Endodermal cell (in vitro differentiated cells): ENCODE data around the gene CTNND2. TPM values are rescaled to one million over a fixed set of nuclear protein-coding genes. Genes with fewer than 3 reads are reported as not detected.
A peak's percentile ranks its signal among the peaks of the same experiment; 100 is the strongest.

ENCODE experiments used
- DNase-seq: peaks from one replicate; pipeline ENCODE4 v3.0.0-alpha.2; 2017
- H3K27ac ChIP-seq: 2 replicates; pipeline ENCODE4 v1.5.1; 2013; ENCODE audit warnings: mild to moderate bottlenecking, low read depth, low read length, moderate library complexity
- H3K27me3 ChIP-seq: 2 replicates; pipeline ENCODE4 v1.6.1; 2013; ENCODE audit warnings: mild to moderate bottlenecking, low read length, moderate library complexity; ENCODE audit not compliant: insufficient read depth, control insufficient read depth, poor library complexity, severe bottlenecking
- H3K36me3 ChIP-seq: 2 replicates; pipeline ENCODE4 v1.7.0; 2013; ENCODE audit warnings: mild to moderate bottlenecking, low read length, moderate library complexity; ENCODE audit not compliant: control insufficient read depth, insufficient read depth
- H3K4me1 ChIP-seq: one replicate; pipeline ENCODE4 v1.7.0; 2013; ENCODE audit warnings: low read length; ENCODE audit not compliant: control insufficient read depth, insufficient read depth
- H3K4me3 ChIP-seq: 2 replicates; pipeline ENCODE4 v1.5.1; 2013; ENCODE audit warnings: mild to moderate bottlenecking, low read length, moderate library complexity
- H3K9ac ChIP-seq: 2 replicates; pipeline ENCODE4 v1.6.1; 2013; ENCODE audit warnings: mild to moderate bottlenecking, low read length, moderate library complexity; ENCODE audit not compliant: poor library complexity, severe bottlenecking; ENCODE audit errors: extremely low read depth
- H3K9me3 ChIP-seq: 2 replicates; pipeline ENCODE4 v1.6.1; 2013; ENCODE audit warnings: mild to moderate bottlenecking, low read length, moderate library complexity; ENCODE audit not compliant: control insufficient read depth
- H3K27ac Mint-ChIP-seq: 2 replicates; pipeline ENCODE4 v1.8.0; 2020; ENCODE audit warnings: mixed read lengths
- H3K27me3 Mint-ChIP-seq: 2 replicates; pipeline ENCODE4 v1.8.0; 2021; ENCODE audit warnings: mild to moderate bottlenecking, mixed read lengths; ENCODE audit not compliant: insufficient read depth
- H3K36me3 Mint-ChIP-seq: 2 replicates; pipeline ENCODE4 v1.8.0; 2020; ENCODE audit warnings: low read depth, mixed read lengths
- H3K4me1 Mint-ChIP-seq: 2 replicates; pipeline ENCODE4 v1.8.0; 2020; ENCODE audit warnings: mixed read lengths
- H3K4me3 Mint-ChIP-seq: 2 replicates; pipeline ENCODE4 v1.8.0; 2020; ENCODE audit warnings: mild to moderate bottlenecking, moderate library complexity, mixed read lengths
- H3K9me3 Mint-ChIP-seq: 2 replicates; pipeline ENCODE4 v1.8.0; 2020; ENCODE audit warnings: mild to moderate bottlenecking, mixed read lengths
- WGBS, 2 experiments: methylation state at CpG; one replicate each; pipeline versions ENCODE4 v1.1.5 to v1.1.7; 2013; ENCODE audit warnings: missing lambda C conversion rate in 2 of 2, mixed read lengths in 1 of 2; ENCODE audit not compliant: insufficient coverage in 1 of 2, insufficient read length in 1 of 2; 5-methylcytosine and 5-hydroxymethylcytosine counted together
- total RNA-seq, 2 donors: library from RNA; stranded (reverse); fragmentation: NEBNext Ultra II Directional in 1 of 2; extraction: Animal tissue kit (Norgen Biotek cat#: 25700) in 1 of 2; gene quantifications; 2 replicates in 1 of 2; 3 replicates in 1 of 2; pipeline ENCODE4 v1.2.1, GENCODE V29; 2021
- TF ChIP-seq, protein P1 (sequence below): fragments of 200-600 bp; sonication (generic); conservative IDR thresholded peaks from 2 replicates; pipeline ENCODE4 v1.5.0; 2021; ENCODE audit warnings: antibody characterized with exemption, mild to moderate bottlenecking

Gene CTNND2
- total RNA-seq, 2 donors from 2014 or later = 6.5 to 10.3 TPM

DNA sequence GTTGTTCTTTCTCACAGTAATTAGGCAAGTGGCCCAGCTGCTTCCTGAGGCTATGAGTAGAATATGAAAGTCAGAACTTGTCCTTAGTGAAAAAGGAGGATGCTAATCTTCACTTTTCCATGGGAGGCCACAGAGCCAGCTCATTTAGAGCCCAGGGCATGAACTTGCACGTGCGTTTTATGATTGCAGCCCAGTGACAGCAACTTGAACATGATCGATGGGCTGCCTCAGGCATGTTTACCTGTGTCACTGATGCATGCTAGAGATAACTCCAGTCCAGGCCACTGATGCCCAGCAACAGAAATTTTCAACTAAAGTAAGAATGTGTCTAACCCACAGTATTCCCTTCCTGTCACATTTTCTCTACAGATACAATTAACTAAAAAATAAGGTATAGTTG lies 179.3 kb downstream of the CTNND2 start:
- Mint-ChIP-seq H3K27me3 (no peaks in the 10 kb centered on the region), H3K36me3 (no peaks in the 10 kb centered on the region), H3K9me3 (peaks cover 3% of the 10 kb centered on the region), H3K4me3 (no peak overlapping the region), H3K4me1 (peaks cover 2% of the 10 kb centered on the region), H3K27ac (no peak overlapping the region)
- no peak overlapping the region for H3K4me3 ChIP-seq
- no peaks in the 10 kb centered on the region for H3K27me3 ChIP-seq
- no peak overlapping the region for H3K9ac ChIP-seq
- TF ChIP-seq, protein P1, sequence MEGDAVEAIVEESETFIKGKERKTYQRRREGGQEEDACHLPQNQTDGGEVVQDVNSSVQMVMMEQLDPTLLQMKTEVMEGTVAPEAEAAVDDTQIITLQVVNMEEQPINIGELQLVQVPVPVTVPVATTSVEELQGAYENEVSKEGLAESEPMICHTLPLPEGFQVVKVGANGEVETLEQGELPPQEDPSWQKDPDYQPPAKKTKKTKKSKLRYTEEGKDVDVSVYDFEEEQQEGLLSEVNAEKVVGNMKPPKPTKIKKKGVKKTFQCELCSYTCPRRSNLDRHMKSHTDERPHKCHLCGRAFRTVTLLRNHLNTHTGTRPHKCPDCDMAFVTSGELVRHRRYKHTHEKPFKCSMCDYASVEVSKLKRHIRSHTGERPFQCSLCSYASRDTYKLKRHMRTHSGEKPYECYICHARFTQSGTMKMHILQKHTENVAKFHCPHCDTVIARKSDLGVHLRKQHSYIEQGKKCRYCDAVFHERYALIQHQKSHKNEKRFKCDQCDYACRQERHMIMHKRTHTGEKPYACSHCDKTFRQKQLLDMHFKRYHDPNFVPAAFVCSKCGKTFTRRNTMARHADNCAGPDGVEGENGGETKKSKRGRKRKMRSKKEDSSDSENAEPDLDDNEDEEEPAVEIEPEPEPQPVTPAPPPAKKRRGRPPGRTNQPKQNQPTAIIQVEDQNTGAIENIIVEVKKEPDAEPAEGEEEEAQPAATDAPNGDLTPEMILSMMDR = no peak
- no peaks in the 10 kb centered on the region for H3K4me1 ChIP-seq
- H3K9me3 ChIP-seq = no peaks in the 10 kb centered on the region
- no peak for DNase-seq
- H3K27ac ChIP-seq = peak overlapping the region; percentile 21
- 76 to 89% methylated on average over 2 to 3 of the region's 3 CpGs for WGBS, 2 experiments
- H3K36me3 ChIP-seq = no peaks in the 10 kb centered on the region

DNA sequence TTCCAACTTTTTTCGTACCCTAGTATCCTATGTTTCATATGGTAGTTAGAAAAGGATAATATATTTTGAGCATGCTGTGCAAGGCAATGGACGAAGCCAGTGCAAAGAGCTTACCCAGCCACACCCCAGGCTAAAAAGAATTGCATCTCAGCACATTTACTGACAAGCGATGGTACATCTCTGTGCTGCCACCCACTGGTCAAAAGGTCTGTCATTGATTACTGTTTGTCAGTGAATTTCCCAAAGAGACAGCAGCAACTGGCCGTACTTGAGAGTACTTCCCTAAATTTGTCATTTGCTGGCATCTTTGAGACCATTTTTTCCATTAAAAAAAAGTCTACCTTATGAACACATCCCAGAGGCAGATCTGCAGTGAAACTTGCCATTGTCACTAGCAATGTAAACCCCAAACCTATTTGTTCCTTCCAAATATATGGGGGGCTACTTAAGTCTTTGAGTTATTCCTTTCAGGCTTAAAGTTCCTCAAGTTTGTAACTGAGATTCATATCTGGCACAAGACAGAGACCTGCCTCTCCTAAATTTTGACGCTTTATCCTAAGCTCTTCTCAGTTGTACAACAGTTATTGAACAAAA lies 184.3 kb downstream of the CTNND2 start:
- Histone ChIP-seq H3K27me3 (no peaks in the 10 kb centered on the region), H3K4me1 (no peaks in the 10 kb centered on the region), H3K9me3 (no peaks in the 10 kb centered on the region), H3K9ac (no peak overlapping the region), H3K4me3 (no peak overlapping the region), H3K27ac (no peak overlapping the region), H3K36me3 (no peaks in the 10 kb centered on the region)
- no peaks in the 10 kb centered on the region for H3K27me3 Mint-ChIP-seq
- TF ChIP-seq, protein P1 = peak; percentile 80
- DNase-seq = peak; percentile 92
- H3K4me1 Mint-ChIP-seq = peaks cover 2% of the 10 kb centered on the region
- H3K36me3 Mint-ChIP-seq = no peaks in the 10 kb centered on the region
- peaks cover 3% of the 10 kb centered on the region for H3K9me3 Mint-ChIP-seq
- WGBS, 2 experiments = 54 to 71% methylated on average over 4 of the region's 5 CpGs
- H3K4me3 Mint-ChIP-seq = no peak overlapping the region
- H3K27ac Mint-ChIP-seq = no peak overlapping the region

DNA sequence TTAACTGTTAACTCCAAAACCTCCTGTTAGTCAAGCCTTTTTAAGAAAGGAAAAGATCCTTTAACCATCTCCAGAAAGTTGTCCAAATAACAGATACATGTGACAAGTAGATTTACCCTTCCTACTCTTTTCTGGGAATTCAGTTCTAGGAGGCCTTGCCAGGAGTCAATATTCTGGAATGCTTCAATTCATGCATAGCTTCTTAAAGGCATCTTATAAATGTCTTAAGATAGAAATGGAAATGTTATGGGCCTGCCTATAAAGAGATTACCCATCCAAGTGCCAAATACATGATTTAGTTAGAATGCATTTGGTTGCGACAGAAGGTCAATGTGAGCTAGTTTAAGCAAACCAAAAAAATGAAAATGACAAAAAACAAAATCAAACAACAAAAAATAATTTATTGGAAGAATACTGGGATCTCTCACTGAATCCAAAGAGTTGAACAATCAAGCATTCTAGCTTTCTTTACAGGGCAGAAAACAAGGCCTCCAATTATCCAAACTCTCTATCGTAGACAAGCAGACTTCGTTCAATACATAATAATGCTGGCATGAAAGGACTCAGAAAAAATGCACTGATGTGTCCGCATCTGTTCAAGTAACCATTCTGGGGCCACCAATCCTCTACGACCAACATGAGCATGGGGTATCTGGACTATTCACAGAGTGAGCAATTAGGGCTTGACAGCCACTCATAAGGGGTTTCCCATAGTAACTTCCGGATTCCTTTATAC lies 188.6 kb downstream of the CTNND2 start:
- Mint-ChIP-seq H3K27me3 (no peaks in the 10 kb centered on the region), H3K9me3 (no peaks in the 10 kb centered on the region), H3K4me3 (no peak overlapping the region), H3K27ac (no peak overlapping the region), H3K4me1 (no peaks in the 10 kb centered on the region), H3K36me3 (no peaks in the 10 kb centered on the region)
- H3K27ac ChIP-seq = no peak overlapping the region
- 98 to 100% methylated on average over 3 to 6 of the region's 6 CpGs for WGBS, 2 experiments
- H3K36me3 ChIP-seq = no peaks in the 10 kb centered on the region
- TF ChIP-seq, protein P1 = no peak
- H3K4me1 ChIP-seq = no peaks in the 10 kb centered on the region
- no peak overlapping the region for H3K9ac ChIP-seq
- no peaks in the 10 kb centered on the region for H3K9me3 ChIP-seq
- no peaks in the 10 kb centered on the region for H3K27me3 ChIP-seq
- DNase-seq = no peak
- no peak overlapping the region for H3K4me3 ChIP-seq
